Gastrocnemius medialis (tissue), 4 donors: ENCODE results near the gene MYH9. TPM values are rescaled to one million over a fixed set of nuclear protein-coding genes. Genes with fewer than 3 reads are reported as not detected.

Experiments
- ATAC-seq, 2 donors: fragments of 150-250 bp; one replicate each; pipeline ENCODE4 v1.9.1; 2016
- DNase-seq, 2 donors: peaks; one replicate each; pipeline ENCODE4 v3.0.0-alpha.2; 2019
- H3K27ac ChIP-seq, 4 donors: fragments of 200-600 bp; sonication (generic); 1 replicate in 1 of 4; 2 replicates in 3 of 4; pipeline ENCODE4 v1.5.1; 2016 to 2018; ENCODE audit warnings: mild to moderate bottlenecking in 2 of 4, moderate library complexity in 1 of 4
- H3K27me3 ChIP-seq, 3 donors: fragments of 200-600 bp; sonication (generic) in 2 of 3; 1 replicate in 1 of 3; 2 replicates in 2 of 3; pipeline versions ENCODE4 v1.5.1 to v1.6.0; 2016 to 2019; ENCODE audit warnings: mild to moderate bottlenecking in 1 of 3, moderate library complexity in 1 of 3
- H3K36me3 ChIP-seq, 2 donors: fragments of 200-600 bp; sonication (generic) in 1 of 2; one replicate each; pipeline ENCODE4 v1.5.1; 2017 to 2018
- H3K4me1 ChIP-seq, 2 donors: fragments of 200-600 bp; sonication (generic) in 1 of 2; one replicate each; pipeline ENCODE4 v1.5.1; 2016 to 2017; ENCODE audit warnings: mild to moderate bottlenecking in 2 of 2
- H3K4me3 ChIP-seq, 4 donors: fragments of 200-600 bp; sonication (generic) in 3 of 4; 1 replicate in 1 of 4; 2 replicates in 3 of 4; pipeline ENCODE4 v1.5.1; 2016 to 2019; ENCODE audit warnings: mild to moderate bottlenecking in 2 of 4
- H3K9me3 ChIP-seq, 3 donors: fragments of 200-600 bp; sonication (generic) in 2 of 3; 1 replicate in 1 of 3; 2 replicates in 2 of 3; pipeline ENCODE4 v1.5.1; 2016 to 2019
- POLR2A ChIP-seq, 2 donors: fragments of 450-650 bp; IDR thresholded peaks; one replicate each; pipeline ENCODE4 v1.6.1; 2017; ENCODE audit warnings: antibody characterized with exemption in 2 of 2, mild to moderate bottlenecking in 2 of 2, moderate library complexity in 2 of 2
- in situ Hi-C, 4 donors: fragments of 200-750 bp; cut with MboI; loops; one replicate each; pipeline versions ENCODE4 v1.15.0 to v1.8.0; 2017; ENCODE audit warnings: low sequenced_read_pairs in 4 of 4
- intact Hi-C: fragments of 100-400 bp; cut with DNase I; formaldehyde crosslinking; loops from one replicate; pipeline ENCODE4 v1.15.1; 2023; ENCODE audit warnings: low total_unique reads
- total RNA-seq, 4 donors: library from RNA; depleted of rRNA; stranded (reverse); fragments of >200 nt; gene quantifications; one replicate each; pipeline versions ENCODE4 v1.1.0 to v1.2.3, GENCODE V29; 2016
- TF ChIP-seq, protein P1 (sequence below), 5 experiments: fragments of 450-650 bp in 3 of 5; fragments of 200-600 bp in 2 of 5; sonication (generic) in 2 of 5; IDR thresholded peaks in 4 of 5; conservative IDR thresholded peaks in 1 of 5; 1 replicate in 4 of 5; 2 replicates in 1 of 5; pipeline ENCODE4 v1.5.1; 2016 to 2019; ENCODE audit warnings: antibody characterized with exemption in 5 of 5, mild to moderate bottlenecking in 3 of 5, moderate library complexity in 3 of 5

MYH9 gene
- 100 to 1,000 TPM in 3 of 4 donors, 10 to 100 TPM in 1; 38.9 to 115 (median 104) TPM for total RNA-seq

- no peaks in the 10 kb centered on the region for H3K36me3 ChIP-seq
- in situ Hi-C loops (no loop called here), intact Hi-C loops (loop anchor here (1.0 to 2.0 kb wide), 5 partner anchors 61 to 87 kb away; no protein-coding TSS in a partner anchor)
- no peaks in the 10 kb centered on the region for H3K9me3 ChIP-seq
- ATAC-seq (peak; percentile 83 to 85), DNase-seq (peak; percentile 99 to 100)
- TF ChIP-seq POLR2A (IDR thresholded peaks at IDR 0.05), result no peak
- TF ChIP-seq, protein P1, sequence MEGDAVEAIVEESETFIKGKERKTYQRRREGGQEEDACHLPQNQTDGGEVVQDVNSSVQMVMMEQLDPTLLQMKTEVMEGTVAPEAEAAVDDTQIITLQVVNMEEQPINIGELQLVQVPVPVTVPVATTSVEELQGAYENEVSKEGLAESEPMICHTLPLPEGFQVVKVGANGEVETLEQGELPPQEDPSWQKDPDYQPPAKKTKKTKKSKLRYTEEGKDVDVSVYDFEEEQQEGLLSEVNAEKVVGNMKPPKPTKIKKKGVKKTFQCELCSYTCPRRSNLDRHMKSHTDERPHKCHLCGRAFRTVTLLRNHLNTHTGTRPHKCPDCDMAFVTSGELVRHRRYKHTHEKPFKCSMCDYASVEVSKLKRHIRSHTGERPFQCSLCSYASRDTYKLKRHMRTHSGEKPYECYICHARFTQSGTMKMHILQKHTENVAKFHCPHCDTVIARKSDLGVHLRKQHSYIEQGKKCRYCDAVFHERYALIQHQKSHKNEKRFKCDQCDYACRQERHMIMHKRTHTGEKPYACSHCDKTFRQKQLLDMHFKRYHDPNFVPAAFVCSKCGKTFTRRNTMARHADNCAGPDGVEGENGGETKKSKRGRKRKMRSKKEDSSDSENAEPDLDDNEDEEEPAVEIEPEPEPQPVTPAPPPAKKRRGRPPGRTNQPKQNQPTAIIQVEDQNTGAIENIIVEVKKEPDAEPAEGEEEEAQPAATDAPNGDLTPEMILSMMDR (IDR thresholded peaks at IDR 0.05 in 4 of 5, conservative IDR thresholded peaks at IDR 0.05 in 1 of 5), result no peak
- H3K4me1 ChIP-seq, result peaks cover 22 to 39% of the 10 kb centered on the region in 2 donors
- peak within 1 kb of the TSS; percentile 73 to 93 (median 84) for H3K4me3 ChIP-seq
- no peaks in the 10 kb centered on the region for H3K27me3 ChIP-seq
- H3K27ac ChIP-seq, result peak within 1 kb of the TSS; percentile 84 to 97 (median 92)
These were observed at the start of gene MYH9 for GRCh38 chr22:36387959-36388726. Gene MYH9 (minus strand): TSS chr22:36387967. CDS start chr22:36349236, 38,731 bp downstream.

- Histone ChIP-seq H3K36me3 (no peaks in the 10 kb centered on the region), H3K9me3 (no peaks in the 10 kb centered on the region), H3K27me3 (no peaks in the 10 kb centered on the region), H3K4me1 (peaks cover 0 to 14% of the 10 kb centered on the region in 2 donors), H3K27ac (no peak overlapping the region), H3K4me3 (no peak overlapping the region)
- no peak for DNase-seq
- in situ Hi-C loops (no loop called here), intact Hi-C loops (no loop called here)
- no peak for TF ChIP-seq POLR2A (IDR thresholded peaks at IDR 0.05)
- TF ChIP-seq, protein P1 (IDR thresholded peaks at IDR 0.05 in 4 of 5, conservative IDR thresholded peaks at IDR 0.05 in 1 of 5), result no peak
- no peak for ATAC-seq
These were observed 48.0 kb upstream of the MYH9 start for GRCh38 chr22:36435516-36436415.

DNA sequence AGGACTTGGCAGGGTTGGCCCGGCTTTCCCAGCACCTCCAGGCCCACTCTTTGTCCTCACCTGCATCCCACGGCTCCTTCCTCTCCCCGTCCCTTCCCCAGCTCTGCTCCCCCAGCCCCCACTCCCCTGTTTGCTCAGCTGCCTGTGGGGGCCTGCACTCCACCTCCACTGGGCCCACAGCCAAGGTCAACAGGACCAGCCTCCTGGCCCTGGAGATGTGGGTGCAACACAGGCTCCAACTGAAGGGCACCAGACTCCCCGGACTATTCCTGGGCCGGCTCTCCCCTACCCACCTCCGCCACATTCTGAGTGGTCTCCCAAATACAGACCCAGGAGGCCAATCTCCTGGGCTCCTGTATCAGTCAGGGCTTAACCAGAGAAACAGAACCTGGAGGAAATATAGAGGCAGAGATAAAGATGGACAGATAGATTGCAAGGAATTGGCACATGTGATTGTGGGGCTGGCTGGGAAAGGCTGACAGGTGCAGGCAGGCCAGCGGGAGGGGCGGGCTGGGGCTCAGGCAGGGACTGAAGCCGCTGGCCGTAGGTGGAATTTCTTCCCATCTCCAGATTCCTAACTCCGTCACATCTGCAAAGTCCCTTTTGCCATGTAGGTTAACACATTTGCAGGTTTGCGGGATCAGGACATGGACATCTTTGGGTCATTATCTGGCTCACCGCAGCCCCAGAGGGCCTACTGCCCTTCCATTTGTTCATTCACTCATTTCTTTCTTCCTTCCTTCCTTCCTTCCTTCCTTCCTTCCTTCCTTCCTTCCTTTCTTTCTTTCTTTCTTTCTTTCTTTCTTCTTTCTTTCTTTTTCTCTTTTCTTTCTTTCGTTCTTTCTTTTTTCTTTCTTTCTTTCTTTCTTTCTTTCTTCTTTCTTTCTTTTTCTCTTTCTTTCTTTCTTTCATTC lies 45.8 kb upstream of the MYH9 start:
- DNase-seq (no peak), ATAC-seq (peak; percentile 36 to 72)
- Histone ChIP-seq H3K27ac (peak overlapping the region in 1 of 4 donors; percentile 4), H3K27me3 (no peaks in the 10 kb centered on the region), H3K9me3 (no peaks in the 10 kb centered on the region), H3K4me1 (peaks cover 0 to 14% of the 10 kb centered on the region in 2 donors), H3K4me3 (no peak overlapping the region), H3K36me3 (no peaks in the 10 kb centered on the region)
- in situ Hi-C loops, result no loop called here
- TF ChIP-seq, protein P1 (IDR thresholded peaks at IDR 0.05 in 4 of 5, conservative IDR thresholded peaks at IDR 0.05 in 1 of 5), result no peak
- TF ChIP-seq POLR2A (IDR thresholded peaks at IDR 0.05), result no peak
- intact Hi-C loops, result no loop called here
